ENCODE results near the gene CPNE5.

Gene CPNE5

DNA sequence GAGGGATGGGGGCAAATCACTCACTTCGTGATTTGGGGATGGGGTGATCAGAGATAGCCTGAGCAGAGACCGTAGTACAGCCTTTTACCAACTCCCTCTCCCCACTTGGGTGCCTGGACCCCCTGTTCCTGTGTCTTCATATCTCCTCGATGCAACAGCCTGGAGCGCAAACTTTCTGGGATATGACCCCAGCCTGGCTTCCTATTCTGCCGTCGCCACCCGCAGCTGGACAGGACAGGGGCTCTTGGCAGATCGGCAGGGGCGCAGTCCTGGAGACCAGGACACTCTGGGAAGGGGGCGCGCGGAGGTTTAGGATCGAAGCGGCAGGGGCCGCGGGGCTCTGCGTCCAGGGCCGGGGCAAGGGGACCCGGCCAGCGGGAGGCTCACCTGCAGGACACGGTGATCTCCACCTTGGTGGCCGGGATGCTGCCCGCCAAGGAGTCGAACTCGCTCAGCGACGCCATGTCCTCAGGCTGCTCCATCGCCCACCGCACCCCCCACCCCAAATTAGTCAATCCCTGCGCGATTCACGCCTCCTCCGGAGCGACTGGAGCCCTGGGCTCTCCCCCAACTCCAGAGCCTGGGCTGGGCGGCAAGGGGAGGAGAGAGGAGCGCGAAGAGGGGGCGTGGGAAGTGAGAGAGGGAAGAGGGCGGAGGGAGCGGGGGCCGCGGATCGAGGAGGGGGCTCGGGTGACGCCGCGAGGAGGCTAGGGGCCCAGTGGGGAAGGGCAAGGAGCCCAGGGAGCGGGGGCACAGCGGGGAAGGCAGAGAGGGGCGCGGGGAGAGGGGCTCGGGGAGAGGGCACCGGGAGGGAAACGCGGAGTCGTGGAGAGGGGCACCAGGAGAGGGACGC is at the start of gene CPNE5:
TSS of gene CPNE5 (minus strand) at position 549 of the 853 bp plus-strand sequence. CDS start at position 482, 67 bp downstream.
- no peak for DNase-seq

- DNase-seq, result no peak
Observed at GRCh38 chr6:36888115-36888643, 48.9 kb upstream of the CPNE5 start.

- DNase-seq, result no peak
Observed at GRCh38 chr6:36886950-36887618, 47.8 kb upstream of the CPNE5 start.

GRCh38 chr6:36885461-36886401 is 46.5 kb upstream of the CPNE5 start, which contains the start of gene C6orf89:
Gene C6orf89 (plus strand): TSS chr6:36885952. CDS start chr6:36899445, 13,493 bp downstream.
- peak; percentile 98 for DNase-seq

- no peak for DNase-seq
Observed at GRCh38 chr6:36884610-36885009, 45.4 kb upstream of the CPNE5 start.

GRCh38 chr6:36875250-36875633 is 36.0 kb upstream of the CPNE5 start:
- DNase-seq, result no peak

DNA sequence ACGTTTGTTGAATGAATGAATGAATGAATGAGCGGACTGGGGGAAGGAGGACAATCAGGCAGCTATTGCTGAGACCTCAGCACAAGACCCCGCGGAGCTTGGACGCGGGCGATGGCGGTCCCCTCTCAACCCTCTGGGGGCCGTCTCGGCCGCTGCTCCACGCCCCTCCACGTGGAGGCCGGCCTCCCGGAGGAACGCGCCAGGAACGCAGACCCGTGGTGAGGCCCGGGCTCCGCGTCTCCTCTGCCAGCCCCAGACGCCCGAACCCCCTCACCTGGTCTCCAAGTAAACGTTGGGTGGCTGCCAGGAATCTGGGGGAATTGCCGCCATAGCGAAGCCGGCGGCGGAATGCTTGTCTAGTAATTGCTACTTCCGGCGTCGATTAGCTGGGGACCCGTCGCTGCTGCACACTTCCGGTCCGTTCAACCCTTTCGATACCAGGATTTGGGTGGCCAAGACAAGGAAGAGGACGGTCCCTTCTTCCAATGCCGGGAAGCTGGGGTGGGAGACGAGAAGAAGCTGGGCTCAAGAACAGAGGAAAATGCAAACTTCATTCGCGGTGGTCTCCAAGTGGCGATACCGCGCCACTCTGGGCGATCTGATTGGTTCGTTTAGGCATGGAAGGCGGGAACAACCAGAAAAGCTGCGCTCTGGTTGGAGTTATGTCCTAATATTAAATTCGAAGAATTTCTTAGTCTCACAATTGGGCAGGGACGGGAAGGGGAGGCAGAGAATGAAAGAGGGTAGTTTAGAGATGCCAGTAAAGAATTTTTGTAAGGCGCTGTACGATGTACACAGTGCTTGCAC is 35.4 kb upstream of the CPNE5 start, which contains the start of gene PPIL1:
TSS of gene PPIL1 (minus strand) at position 361 of the 807 bp plus-strand sequence. CDS start at position 330, 31 bp downstream.
- DNase-seq, result peak; percentile 90

DNA sequence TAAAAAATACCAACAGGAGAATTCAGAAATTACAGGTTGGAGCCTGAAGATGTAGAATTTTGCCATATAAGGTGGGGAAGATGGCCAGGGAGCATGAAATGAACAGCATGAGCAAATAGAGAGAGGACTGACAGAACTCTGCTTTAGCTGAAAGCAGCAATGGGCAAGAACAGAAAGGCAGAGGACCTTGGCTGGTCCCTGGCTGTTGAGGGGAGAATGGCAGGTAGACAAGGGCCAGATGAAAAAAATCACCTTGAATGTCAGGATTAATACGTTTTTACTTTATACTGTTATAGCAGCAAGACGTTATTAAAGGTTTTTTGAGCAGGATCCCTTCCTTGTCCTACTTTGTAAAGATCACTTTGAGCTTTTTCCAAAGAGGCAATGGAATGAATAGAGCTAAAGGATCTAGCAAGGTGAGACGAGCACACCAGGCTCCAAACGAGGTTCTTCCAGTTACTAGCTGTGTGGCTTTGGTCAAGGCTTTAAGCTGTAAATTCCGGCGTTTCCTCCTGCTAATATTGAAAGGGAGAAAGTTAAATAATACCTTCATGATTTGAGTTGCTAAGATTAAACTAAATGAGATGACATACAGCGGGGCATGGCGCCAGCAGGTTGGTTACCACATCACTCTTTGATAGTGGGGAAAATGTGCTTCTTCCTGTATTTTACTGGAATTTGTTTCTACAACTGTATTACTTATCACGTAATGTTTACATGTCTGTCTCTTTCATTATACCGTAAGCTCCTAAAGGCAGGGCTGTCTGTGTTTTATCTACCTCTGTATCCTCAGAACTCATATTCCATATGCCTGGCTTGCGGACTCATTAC is 34.6 kb upstream of the CPNE5 start:
- no peak for DNase-seq

DNA sequence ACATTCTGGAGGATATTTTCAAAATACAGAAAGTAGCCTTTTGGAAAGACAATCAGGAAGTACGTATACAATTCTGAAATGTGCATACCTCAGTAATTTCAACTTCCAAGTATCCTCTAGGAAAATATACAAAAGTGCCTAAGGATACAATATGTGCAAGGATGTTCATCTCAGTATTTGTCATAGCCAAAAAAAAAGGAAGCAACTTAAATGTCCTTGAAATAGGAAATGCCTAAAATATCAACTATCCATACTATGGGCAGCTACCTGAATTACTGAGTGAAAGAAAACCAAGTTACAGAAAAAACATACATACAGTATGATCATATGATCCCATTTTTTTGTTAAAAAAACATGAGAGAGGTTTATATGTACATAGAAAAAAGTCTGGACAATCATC is 33.9 kb upstream of the CPNE5 start:
- DNase-seq, result no peak

- no peak for DNase-seq
Observed at GRCh38 chr6:36871686-36872085, 32.4 kb upstream of the CPNE5 start.

DNA sequence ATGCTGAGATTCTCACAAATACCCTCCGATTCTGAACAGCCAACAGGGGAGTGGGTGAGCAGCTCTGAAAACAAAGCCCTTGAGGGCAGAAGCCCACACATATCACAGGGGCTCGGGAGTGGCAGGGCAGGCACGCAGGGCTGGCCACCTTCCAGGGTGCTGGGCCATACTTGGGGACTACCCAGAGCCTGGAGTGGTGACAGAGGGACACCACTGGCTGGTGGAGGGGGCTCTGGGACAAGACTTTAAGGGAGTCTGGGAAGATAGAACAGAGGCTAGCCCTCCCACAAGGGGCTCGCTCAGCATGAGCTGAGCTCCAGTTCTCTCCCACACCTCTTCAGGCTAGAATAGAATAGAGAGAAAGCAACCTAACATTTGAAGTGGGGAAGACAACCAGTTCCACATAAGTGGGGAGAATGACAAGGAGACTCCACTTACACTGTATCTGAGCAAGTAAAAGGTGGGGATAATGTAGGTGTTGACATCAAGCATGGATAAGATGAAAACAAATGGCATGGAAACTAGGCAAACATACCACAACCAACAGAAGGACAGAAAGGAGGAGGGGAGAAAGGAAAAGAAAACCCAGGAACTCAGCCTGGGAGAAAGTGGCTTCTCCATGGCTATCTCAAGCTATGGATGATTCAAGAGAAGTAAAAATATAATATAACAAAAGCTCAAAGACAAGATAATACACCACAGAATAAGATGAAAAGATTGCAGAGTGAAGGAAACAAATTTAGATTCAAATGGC is 28.4 kb upstream of the CPNE5 start:
- no peak for DNase-seq

GRCh38 chr6:36865835-36866234 is 26.6 kb upstream of the CPNE5 start:
- DNase-seq, result no peak

- no peak for DNase-seq
Observed at GRCh38 chr6:36863670-36864540, 24.7 kb upstream of the CPNE5 start.

DNA sequence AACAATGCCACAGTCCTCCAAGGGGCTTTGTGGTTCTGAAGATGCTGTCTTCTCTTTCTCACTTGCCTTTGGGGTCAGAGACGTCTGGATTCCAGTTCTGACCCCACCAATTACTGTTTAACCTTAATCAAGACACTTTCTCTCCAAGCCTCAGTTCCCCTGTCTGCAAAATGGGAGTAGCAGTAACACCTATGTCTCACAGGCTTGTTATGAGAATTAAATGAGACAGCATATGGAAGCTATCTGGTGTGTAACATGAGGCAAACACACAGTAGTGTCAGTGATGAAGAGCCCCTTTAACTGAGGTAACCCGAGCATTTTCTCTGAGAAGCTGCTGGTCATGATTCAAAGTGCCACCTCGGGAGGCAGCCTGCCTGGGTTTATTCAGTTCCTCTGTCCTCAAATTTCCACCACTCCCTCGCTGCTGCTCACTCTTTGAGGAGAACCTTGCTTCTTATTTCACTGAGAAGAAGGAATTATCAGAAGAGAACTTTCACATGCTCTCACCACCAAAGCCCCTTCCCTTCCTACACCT is 23.7 kb upstream of the CPNE5 start:
- no peak for DNase-seq

DNA sequence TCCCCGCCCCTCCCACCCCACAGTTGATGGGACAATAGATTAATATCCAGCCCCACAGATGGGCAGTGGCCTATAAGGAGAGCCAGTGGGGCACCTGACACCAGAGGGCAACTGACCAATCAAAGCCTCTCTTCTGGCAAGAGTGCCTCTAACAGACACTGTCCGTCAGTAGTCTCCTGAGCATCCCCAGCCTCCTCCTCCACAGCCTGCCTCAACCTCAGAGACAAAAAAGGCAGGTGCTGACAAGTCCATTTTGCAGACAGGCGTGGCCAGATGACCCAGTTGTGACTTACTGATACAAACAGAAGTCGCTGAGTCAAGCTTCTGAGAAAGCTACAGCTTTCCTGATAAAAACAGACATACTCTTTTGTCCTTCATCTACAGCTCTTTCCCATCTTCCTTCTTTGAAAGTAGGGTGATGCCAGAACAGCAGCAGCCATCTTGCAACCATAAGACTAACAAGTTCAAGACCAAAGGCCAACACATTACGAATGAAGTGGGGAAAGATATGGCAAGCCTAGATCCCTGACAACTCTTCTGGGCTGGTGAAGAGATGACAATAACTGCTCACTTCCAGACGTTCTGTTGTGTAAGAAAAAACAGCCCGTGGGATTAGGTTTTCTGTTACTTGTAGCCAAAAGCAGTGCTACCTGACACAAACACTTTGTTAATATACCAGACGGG is 23.1 kb upstream of the CPNE5 start:
- no peak for DNase-seq

- no peak for DNase-seq
Observed at GRCh38 chr6:36860126-36860525, 20.9 kb upstream of the CPNE5 start.

DNA sequence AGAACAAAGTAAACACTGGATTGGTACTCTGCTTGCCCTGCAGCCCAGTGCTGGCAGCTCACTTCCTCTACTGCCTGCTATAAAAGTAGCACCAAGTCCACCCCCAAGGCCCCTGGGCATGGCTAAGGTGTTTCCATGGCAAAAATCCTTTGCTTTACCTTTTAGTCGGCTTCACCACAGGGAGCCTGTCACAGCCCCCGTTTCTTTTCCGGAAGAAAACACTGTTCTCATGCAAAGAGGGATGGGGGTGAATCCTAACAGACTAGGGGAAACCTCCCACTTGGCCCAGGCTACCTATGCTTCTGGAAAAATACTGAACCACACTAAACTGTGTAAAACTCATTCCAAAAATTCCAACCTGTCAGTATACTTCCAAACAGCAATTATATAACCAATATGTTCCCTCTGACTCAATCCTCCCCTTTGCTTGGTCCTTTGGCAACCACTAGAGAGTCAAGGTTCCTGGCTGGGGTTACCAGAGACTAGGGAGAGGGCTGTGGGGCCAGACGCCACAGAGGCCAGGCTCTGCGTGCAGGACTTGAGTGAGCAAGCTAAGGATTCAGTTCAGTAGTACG is 19.2 kb upstream of the CPNE5 start:
- DNase-seq, result no peak

GRCh38 chr6:36857325-36857724 is 18.1 kb upstream of the CPNE5 start:
- DNase-seq, result peak; percentile 10
